Astrocyte (in vitro differentiated cells and primary cell): ENCODE measurements around the gene GHITM. TPM values are rescaled to one million over a fixed set of nuclear protein-coding genes. Genes with fewer than 3 reads are reported as not detected.

Experiments
- DNase-seq: peaks from one replicate; pipeline ENCODE4 v3.0.0-alpha.2; 2010; ENCODE audit warnings: low read depth
- FAIRE-seq: peaks from 2 replicates; lab custom pipeline; 2011; peaks lifted over from hg19 to GRCh38; lab: Jason Lieb, UNC
- H2AFZ ChIP-seq: 2 replicates; pipeline ENCODE4 v1.6.0; 2012; ENCODE audit warnings: low read depth, low read length, inconsistent platforms
- H3K27ac ChIP-seq: 2 replicates; pipeline ENCODE4 v1.5.1; 2011; ENCODE audit warnings: low read depth, low read length, inconsistent platforms
- H3K27me3 ChIP-seq: 2 replicates; pipeline ENCODE4 v1.6.0; 2011; ENCODE audit warnings: low read length, inconsistent platforms; ENCODE audit not compliant: insufficient read depth
- H3K36me3 ChIP-seq: 2 replicates; pipeline ENCODE4 v1.5.1; 2011; ENCODE audit warnings: low read length, inconsistent platforms; ENCODE audit not compliant: insufficient read depth
- H3K4me1 ChIP-seq: 2 replicates; pipeline ENCODE4 v1.5.1; 2011; ENCODE audit warnings: low read length, inconsistent platforms; ENCODE audit not compliant: insufficient read depth
- H3K4me2 ChIP-seq: 2 replicates; pipeline ENCODE4 v1.6.0; 2012; ENCODE audit warnings: low read length, inconsistent platforms
- H3K4me3 ChIP-seq: 2 replicates; pipeline ENCODE4 v1.5.1; 2011; ENCODE audit warnings: low read depth, mild to moderate bottlenecking, low read length, inconsistent platforms; ENCODE audit not compliant: insufficient read depth
- H3K79me2 ChIP-seq: 2 replicates; pipeline ENCODE4 v1.6.0; 2012; ENCODE audit warnings: mild to moderate bottlenecking, low read length, inconsistent platforms; ENCODE audit not compliant: insufficient read depth
- H3K9ac ChIP-seq: 2 replicates; pipeline ENCODE4 v1.6.0; 2012; ENCODE audit warnings: mild to moderate bottlenecking, low read length, inconsistent platforms
- H3K9me3 ChIP-seq: 2 replicates; pipeline ENCODE4 v1.5.1; 2012; ENCODE audit warnings: low read depth, mild to moderate bottlenecking, low read length, inconsistent platforms; ENCODE audit not compliant: insufficient read depth
- H4K20me1 ChIP-seq: 2 replicates; pipeline ENCODE4 v1.6.0; 2012; ENCODE audit warnings: low read length, inconsistent platforms; ENCODE audit not compliant: insufficient read depth
- H3K27ac Mint-ChIP-seq: one replicate; pipeline ENCODE4 v1.8.0; 2021; ENCODE audit warnings: mild to moderate bottlenecking, mixed read lengths; ENCODE audit not compliant: unreplicated experiment
- H3K27me3 Mint-ChIP-seq: one replicate; pipeline ENCODE4 v1.8.0; 2021; ENCODE audit warnings: low read depth, mixed read lengths; ENCODE audit not compliant: unreplicated experiment
- H3K36me3 Mint-ChIP-seq: one replicate; pipeline ENCODE4 v1.8.0; 2021; ENCODE audit warnings: low read depth, mixed read lengths; ENCODE audit not compliant: unreplicated experiment
- H3K4me1 Mint-ChIP-seq: one replicate; pipeline ENCODE4 v1.8.0; 2021; ENCODE audit warnings: low read depth, mixed read lengths; ENCODE audit not compliant: unreplicated experiment
- H3K4me3 Mint-ChIP-seq: one replicate; pipeline ENCODE4 v1.8.0; 2021; ENCODE audit warnings: mild to moderate bottlenecking, moderate library complexity, mixed read lengths; ENCODE audit not compliant: unreplicated experiment
- H3K9me3 Mint-ChIP-seq: one replicate; pipeline ENCODE4 v1.8.0; 2021; ENCODE audit warnings: mild to moderate bottlenecking, mixed read lengths; ENCODE audit not compliant: unreplicated experiment
- EZH2 ChIP-seq: IDR thresholded peaks from 2 replicates; pipeline ENCODE4 v1.6.1; 2012; ENCODE audit warnings: mild to moderate bottlenecking, low read length, inconsistent platforms; ENCODE audit not compliant: insufficient read depth
- total RNA-seq: library from RNA; stranded (reverse); gene quantifications from 2 replicates; pipeline ENCODE4 v1.2.1, GENCODE V29; 2021
- TF ChIP-seq, protein P1 (sequence below): IDR thresholded peaks from 2 replicates; pipeline ENCODE4 v1.5.1; 2011; ENCODE audit warnings: low read depth, mild to moderate bottlenecking, inconsistent platforms, low read length, moderate library complexity; ENCODE audit not compliant: insufficient read depth

Gene GHITM
- total RNA-seq, 1 donor from 2014 or later: 143 TPM

DNA sequence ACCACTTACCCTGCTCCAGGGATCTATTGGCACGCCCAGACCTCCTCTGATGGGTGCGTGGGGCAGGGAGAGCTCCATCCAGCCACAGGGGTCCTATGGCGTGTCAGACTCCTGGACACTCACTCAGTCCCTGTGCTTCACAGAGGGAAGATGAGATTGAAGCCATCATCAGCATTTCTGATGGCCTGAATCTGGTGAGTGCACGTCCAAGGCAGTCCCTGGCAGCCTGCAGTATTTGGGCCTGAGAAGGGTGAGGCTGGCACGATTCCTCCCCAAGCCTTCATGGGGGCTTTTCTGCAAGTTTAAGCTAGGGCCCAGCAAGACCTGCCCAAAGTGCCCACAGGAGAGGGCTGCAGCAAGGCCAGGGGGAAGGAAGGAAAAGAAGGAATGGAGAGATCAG, 58.3 kb downstream of the GHITM start:
- FAIRE-seq (no peak), DNase-seq (no peak)
- Mint-ChIP-seq H3K36me3 (peaks cover 3% of the 10 kb centered on the region), H3K4me1 (no peaks in the 10 kb centered on the region), H3K27me3 (peaks cover 72% of the 10 kb centered on the region), H3K9me3 (no peaks in the 10 kb centered on the region), H3K27ac (no peak overlapping the region), H3K4me3 (no peak overlapping the region)
- Histone ChIP-seq H3K4me3 (no peak overlapping the region), H3K4me1 (no peaks in the 10 kb centered on the region), H3K36me3 (no peaks in the 10 kb centered on the region), H3K4me2 (no peak overlapping the region), H3K9ac (no peak overlapping the region), H3K9me3 (no peaks in the 10 kb centered on the region), H4K20me1 (no peaks in the 10 kb centered on the region), H3K27me3 (peaks cover 26% of the 10 kb centered on the region), H3K79me2 (no peaks in the 10 kb centered on the region), H2AFZ (no peak overlapping the region), H3K27ac (no peak overlapping the region)
- TF ChIP-seq EZH2: no peak
- TF ChIP-seq, protein P1, sequence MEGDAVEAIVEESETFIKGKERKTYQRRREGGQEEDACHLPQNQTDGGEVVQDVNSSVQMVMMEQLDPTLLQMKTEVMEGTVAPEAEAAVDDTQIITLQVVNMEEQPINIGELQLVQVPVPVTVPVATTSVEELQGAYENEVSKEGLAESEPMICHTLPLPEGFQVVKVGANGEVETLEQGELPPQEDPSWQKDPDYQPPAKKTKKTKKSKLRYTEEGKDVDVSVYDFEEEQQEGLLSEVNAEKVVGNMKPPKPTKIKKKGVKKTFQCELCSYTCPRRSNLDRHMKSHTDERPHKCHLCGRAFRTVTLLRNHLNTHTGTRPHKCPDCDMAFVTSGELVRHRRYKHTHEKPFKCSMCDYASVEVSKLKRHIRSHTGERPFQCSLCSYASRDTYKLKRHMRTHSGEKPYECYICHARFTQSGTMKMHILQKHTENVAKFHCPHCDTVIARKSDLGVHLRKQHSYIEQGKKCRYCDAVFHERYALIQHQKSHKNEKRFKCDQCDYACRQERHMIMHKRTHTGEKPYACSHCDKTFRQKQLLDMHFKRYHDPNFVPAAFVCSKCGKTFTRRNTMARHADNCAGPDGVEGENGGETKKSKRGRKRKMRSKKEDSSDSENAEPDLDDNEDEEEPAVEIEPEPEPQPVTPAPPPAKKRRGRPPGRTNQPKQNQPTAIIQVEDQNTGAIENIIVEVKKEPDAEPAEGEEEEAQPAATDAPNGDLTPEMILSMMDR: no peak

DNA sequence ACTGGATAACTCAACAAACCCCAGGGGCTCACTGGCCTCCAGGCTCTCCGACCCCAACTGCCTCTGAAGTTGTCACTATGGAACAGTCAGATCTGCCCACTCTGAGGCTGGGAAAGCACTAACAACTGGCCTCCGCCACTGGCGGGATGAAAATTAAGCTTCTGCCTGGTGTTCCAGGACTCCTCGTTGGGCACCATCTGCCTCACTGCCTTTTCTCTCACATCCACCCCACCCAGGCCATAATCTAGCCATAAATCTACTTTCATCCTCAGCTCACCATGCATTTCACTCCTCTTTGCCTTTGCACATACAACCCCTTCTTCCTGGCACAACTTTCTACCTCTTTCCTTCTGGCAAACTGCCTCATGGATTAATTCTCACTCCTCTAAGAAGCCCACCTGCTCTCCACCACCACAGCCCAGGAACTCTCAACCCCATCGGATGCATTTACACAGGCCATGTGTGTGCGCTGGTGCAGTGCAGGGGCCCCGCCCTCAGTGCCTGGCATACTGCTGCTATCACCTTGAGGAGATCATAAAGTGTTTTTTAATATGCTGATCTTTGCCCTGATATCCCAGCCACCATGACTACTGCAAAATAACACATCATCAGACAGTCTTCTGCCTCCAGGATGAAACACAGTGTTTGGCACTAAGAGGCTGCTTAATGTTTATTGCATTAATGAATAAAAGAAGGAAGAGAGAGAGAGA, 59.1 kb downstream of the GHITM start:
- no peak for TF ChIP-seq EZH2
- TF ChIP-seq, protein P1: no peak
- Mint-ChIP-seq H3K9me3 (no peaks in the 10 kb centered on the region), H3K27me3 (peaks cover 65% of the 10 kb centered on the region), H3K27ac (no peak overlapping the region), H3K36me3 (peaks cover 3% of the 10 kb centered on the region), H3K4me1 (no peaks in the 10 kb centered on the region), H3K4me3 (no peak overlapping the region)
- no peaks in the 10 kb centered on the region for H3K36me3 ChIP-seq
- no peak overlapping the region for H3K4me3 ChIP-seq
- no peak overlapping the region for H2AFZ ChIP-seq
- H3K9me3 ChIP-seq: no peaks in the 10 kb centered on the region
- H4K20me1 ChIP-seq: no peaks in the 10 kb centered on the region
- H3K4me1 ChIP-seq: no peaks in the 10 kb centered on the region
- H3K27ac ChIP-seq: no peak overlapping the region
- DNase-seq (no peak), FAIRE-seq (no peak)
- no peak overlapping the region for H3K4me2 ChIP-seq
- peaks cover 26% of the 10 kb centered on the region for H3K27me3 ChIP-seq
- no peaks in the 10 kb centered on the region for H3K79me2 ChIP-seq
- no peak overlapping the region for H3K9ac ChIP-seq

- no peak overlapping the region for H3K27ac Mint-ChIP-seq
- H3K4me1 Mint-ChIP-seq: no peaks in the 10 kb centered on the region
- TF ChIP-seq, protein P1: no peak
- no peak for TF ChIP-seq EZH2
- DNase-seq: no peak
- Histone ChIP-seq H4K20me1 (no peaks in the 10 kb centered on the region), H3K9ac (no peak overlapping the region), H3K79me2 (no peaks in the 10 kb centered on the region), H3K27me3 (peaks cover 10% of the 10 kb centered on the region), H3K4me1 (no peaks in the 10 kb centered on the region), H3K9me3 (no peaks in the 10 kb centered on the region), H3K36me3 (no peaks in the 10 kb centered on the region), H3K4me3 (no peak overlapping the region), H2AFZ (no peak overlapping the region), H3K4me2 (no peak overlapping the region), H3K27ac (no peak overlapping the region)
- no peak overlapping the region for H3K4me3 Mint-ChIP-seq
- peaks cover 53% of the 10 kb centered on the region for H3K27me3 Mint-ChIP-seq
- H3K36me3 Mint-ChIP-seq: peaks cover 3% of the 10 kb centered on the region
- no peak for FAIRE-seq
- H3K9me3 Mint-ChIP-seq: no peaks in the 10 kb centered on the region
These were observed 61.4 kb downstream of the GHITM start for GRCh38 chr10:84200537-84201243.
